Stimulated activated CD4-positive, alpha-beta T cell treated with anti-CD3 and anti-CD28 coated beads, Interleukin-12 subunit alpha, Interleukin-12 subunit beta, amount 100 ng/mL, for 48 hours (primary cell): Measurements from ENCODE around the gene OGFOD2.
A peak's percentile ranks its signal among the peaks of the same experiment; 100 is the strongest.
"Not testable (repeated sequence)": the region's sequence is repeated elsewhere in the genome, so short reads cannot be mapped to it uniquely, and the experiment has no call there.

Source experiments
- DNase-seq, 3 donors: peaks; one replicate each; pipeline ENCODE4 v3.0.0-alpha.2; 2020; ENCODE audit warnings: low read depth in 2 of 3, low spot score in 1 of 3

The OGFOD2 gene

DNA sequence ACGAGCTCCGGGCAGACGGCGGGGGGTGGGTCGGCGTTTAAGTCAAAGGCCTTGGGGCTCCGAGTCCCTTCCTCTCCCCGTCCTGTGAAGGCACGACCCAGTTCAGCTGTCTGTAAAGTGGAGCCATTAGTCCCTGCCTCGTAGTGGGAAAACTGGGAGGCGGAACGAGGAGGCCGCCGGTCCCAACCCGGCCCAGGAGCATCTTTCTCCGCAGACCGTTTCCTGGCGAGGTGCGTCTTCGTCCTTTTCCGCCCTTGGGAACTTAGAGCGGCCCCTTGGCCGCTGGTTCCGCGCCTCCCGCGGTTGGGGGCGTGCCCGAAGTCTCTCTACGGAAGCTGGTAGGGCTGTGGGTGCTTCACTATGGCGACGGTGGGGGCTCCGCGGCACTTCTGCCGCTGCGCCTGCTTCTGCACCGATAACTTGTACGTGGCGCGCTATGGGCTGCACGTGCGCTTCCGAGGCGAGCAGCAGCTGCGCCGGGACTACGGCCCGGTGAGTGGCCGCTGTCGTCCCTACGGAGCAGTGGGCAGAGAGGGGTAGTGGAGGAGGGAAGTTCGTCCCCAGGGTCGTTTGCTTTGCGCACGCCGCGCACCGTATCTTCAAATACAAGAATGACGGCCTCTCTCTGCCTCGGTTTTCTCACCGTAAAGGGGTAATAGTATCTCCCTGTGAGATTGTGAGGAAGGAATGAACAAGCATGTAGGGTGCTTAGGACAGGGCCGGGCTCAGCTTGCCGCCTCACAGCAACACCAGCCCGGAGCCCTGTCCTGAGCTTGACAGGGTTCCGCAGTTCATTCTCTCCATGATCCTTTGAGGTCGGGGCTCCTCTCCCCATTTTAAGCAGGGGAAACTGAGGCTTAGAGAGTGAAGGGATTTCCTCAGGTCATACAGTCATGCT, at the start of gene OGFOD2:
Gene OGFOD2 (plus strand): TSS at position 353 of the 898 bp plus-strand sequence. CDS start 8 bp downstream, at position 361.
- peak; percentile 85 to 92 (median 90) for DNase-seq

DNA sequence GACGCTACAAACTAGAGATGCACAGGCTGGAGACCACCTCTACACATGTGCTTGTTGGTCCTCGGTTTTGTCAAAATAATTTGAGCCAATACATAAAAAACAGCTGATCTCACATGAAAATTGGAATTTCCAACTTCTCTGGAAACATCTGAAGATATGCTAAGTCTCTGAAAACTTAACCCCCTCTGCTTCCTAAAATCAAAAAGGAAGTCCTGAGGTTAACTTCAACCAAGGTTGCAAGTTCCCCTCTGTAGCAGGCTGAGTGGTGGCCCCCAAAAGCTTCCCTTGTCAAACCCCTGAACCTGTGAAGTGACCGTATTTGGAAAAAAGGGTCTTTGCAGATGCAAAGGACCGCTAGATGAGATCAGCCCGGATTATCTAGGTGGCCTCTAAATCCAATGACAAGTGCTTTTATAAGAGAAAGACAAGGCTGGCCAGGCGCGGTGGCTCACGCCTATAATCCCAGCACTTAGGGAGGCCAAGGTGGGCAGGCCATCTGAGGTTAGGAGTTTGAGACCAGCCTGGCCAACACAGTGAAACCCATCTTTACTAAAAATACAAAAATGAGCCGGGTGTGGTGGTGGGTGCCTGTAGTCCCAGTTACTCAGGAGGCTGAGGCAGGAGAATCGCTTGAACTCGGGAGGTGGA, 47.2 kb upstream of the OGFOD2 start:
- no peak for DNase-seq

DNA sequence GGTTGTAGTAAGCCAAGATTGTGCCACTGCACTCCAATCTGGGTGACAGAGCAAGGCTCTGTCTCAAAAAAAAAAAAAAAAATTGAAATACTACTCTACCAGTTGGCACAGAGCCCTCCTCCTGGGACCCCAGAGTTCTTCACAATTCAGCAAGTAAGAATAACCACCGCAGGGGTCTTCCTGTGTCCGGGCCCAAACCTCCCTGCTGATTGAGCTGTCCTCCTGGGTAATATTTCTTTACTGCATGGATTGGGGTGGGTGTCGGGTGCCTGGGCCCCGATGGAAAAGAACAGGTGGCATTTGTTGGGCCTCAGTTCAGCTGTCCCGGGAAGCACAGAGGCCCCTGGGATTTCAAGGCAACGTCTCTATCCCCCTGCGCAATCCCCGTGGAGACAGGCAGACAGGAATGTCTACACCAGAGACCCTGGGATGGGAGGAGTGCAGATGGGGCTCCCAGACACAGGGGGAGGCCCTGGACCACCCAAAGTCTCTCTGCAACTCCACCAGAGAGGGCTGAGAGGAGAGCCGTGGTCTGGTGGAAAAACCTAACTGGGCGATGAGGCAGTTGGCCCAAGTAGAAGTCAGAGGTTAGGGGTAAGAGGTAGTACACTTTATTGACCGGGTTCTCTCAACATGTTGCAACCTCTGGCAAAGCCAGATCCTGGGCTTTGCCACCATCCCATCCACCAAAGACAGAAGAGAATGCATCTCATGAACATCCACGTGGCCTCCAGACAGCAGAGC, 46.5 kb upstream of the OGFOD2 start:
- DNase-seq, result no peak

DNA sequence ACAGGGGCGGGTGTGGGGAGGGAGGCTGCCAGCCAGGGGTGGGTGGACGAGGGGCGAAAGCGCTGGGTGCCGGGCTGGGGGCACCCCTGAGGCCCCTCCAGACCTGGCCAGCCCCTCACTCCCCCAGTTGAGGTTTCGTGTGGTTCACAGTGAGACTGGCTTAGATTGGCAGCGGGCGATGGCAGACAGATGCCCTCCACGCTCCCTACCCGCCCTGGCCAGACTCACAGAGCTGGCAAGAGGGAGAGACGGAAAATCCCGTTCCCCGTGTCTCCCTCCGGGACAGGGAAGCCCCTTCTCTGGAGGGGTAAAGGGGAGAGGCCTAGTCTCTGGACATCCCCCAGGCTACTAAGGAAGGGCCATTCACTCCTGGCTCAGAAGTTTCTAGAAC, 45.9 kb upstream of the OGFOD2 start:
- no peak for DNase-seq

DNA sequence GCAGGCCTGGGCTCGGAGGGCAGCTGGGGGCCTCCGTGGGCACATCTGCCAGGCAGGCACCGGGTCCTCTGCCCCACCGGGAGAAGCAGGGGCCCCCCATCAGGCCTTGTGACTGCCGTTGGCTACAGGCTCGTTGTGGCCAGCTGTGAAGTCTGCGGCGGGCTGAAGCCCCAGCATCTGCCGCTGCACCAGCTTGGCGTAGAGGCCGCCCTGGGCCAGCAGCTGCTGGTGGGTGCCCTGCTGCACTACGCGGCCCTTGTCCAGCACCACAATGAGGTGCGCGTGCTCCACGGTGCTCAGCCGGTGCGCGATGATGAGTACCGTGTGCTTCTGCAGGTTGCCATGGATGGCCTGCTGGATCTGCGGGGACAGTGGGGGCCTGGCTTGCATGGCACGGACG, 45.2 kb upstream of the OGFOD2 start:
- no peak for DNase-seq

DNA sequence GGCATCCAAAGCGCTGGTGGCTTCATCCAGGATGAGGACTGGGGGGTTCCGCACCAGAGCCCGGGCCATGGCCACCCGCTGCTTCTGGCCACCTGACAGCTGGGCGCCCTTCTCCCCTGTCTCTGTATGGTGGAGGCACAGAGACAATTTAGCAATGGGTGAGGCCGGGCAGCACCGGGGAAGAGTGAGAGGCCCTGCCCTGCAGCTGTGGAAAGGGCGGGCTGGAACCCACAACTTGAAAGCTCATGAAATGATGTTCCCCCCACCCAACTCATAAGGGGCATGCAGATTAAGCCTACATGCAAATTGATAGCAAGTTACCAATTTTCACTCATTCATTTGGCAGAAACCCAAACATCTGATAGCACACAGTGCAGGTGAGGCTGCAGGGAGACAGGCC, 42.8 kb upstream of the OGFOD2 start:
- DNase-seq, result no peak

DNA sequence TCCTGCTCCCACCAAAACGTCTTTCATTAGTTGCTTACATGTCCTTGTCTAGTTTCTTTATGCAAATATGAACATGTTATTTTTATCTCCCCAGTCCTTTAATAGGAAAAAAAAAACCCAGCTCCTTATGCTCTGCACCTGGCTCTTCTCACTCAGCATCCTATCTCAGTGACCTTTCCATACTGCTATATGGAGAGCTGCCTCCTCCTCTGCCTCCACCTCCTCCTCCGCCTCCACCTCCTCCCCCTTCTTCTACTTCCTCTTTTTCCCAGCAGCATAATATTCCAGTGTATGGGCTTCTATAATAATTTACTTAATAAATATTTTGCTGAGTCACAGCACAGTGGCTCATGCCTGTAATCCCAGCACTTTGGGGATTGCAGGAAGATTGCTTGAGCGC, 40.3 kb upstream of the OGFOD2 start:
- DNase-seq, result no peak

DNA sequence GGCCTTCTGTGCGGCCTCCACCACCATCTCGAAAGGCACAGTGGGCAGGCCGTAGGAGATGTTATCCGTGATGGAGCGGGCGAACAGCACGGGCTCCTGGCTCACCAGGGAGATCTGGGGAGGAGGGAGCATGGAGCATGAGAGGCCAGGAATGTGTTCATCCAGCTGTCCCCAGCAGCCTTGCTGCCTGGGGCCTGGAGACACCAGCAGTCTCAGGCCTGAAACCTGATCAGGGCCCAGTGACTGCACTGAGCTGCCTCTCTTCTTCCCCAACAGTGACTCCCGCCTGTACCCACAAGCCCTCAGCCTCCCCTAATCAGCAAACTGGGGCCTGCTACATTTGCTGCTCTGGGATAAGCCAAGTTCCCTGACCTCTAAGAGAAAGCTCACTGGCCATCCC, 39.7 kb upstream of the OGFOD2 start:
- no peak for DNase-seq

DNA sequence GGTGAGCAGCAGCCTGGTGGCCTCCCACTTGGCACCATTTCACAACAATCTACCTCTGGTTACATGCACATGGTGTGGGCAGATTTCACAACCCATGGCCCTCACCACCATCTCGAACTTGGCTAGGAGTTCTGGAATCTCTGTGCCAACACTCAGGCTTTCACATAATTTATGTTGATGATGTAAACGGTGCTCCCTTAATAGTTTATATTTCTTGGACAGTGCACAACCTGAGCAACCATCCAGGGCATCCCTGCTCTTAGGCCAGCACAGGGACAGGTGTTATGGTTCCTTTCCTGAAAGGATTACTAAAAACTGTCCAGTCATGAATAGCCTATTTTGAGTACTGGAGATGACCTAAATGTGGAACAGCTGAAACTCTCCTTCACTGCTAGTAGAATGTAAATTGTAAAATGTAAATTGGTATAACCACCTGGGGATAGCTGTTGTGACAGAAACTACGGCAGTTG, 37.4 kb upstream of the OGFOD2 start:
- DNase-seq, result no peak

DNA sequence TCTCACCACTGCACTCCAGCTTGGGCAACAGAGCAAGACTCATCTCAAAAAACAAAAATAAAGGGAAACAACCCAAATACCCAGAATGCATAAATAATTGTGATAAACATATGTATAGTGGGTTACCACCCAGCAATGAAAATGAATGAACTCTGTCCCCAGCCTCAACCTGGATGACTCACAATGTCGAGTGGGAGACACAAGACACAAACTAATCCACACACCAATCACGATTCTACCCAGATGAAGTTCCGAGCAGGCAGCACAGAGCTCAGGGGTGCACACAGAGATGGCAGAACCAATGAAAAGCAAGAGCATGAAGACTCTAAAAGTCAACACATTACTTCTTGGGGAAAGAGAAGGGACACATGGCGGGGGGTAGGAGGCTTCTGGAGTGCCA, 35.9 kb upstream of the OGFOD2 start:
- DNase-seq, result no peak

DNA sequence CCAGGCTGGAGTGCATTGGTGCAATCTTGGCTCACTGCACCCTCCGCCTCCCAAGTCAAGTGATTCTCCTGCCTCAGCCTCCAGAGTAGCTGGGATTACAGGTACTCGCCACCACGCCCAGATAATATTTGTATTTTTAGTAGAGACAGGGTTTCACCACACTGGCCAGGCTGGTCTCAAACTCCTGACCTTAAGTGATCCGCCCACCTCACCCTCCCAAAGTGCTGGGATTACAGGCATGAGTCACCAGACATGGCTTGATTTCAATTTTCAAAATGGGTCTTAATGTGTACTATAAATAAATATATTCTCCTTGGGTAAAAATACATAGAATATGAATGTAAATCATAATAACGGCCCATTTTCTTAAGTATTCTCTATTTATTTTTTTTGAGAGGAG, 33.7 kb upstream of the OGFOD2 start:
- not testable (repeated sequence) for DNase-seq

DNA sequence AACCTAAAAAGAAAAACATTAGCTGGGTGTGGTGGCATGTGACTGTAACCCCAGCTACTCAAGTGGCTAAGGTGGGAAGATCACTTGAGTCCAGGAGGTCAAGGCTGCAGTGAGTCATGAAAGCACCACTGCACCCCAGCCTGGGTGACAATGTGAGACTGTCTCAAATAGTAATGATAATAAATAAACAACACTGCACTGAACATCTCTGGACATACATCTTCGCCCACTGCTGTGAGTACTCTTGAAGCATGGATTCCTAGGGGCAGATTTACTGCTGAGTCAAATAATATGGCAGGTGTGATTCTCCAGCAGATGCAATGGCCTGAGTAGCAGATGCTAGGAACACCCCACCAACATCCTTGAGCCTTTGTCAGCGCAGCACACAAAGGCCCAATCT, 32.4 kb upstream of the OGFOD2 start:
- no peak for DNase-seq

DNA sequence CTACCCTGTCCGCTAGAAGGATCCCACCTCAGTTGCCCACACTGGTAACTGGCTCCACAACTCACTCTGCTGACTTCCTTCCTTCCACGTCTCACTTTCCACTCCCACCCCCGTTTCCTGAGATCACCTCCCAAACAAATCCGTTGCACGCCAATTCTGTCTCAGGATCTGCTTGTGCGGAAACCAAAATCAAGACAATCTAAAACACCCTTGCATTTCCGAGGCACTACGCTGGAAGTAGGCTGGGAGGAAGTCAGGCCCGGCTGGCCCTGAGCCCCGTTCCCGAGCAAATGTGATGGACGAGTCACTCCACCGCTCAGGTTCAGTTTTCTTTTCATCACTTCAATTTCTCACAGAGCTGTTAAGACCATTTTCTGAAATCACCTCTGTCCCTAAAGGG, 31.8 kb upstream of the OGFOD2 start:
- DNase-seq, result no peak

DNA sequence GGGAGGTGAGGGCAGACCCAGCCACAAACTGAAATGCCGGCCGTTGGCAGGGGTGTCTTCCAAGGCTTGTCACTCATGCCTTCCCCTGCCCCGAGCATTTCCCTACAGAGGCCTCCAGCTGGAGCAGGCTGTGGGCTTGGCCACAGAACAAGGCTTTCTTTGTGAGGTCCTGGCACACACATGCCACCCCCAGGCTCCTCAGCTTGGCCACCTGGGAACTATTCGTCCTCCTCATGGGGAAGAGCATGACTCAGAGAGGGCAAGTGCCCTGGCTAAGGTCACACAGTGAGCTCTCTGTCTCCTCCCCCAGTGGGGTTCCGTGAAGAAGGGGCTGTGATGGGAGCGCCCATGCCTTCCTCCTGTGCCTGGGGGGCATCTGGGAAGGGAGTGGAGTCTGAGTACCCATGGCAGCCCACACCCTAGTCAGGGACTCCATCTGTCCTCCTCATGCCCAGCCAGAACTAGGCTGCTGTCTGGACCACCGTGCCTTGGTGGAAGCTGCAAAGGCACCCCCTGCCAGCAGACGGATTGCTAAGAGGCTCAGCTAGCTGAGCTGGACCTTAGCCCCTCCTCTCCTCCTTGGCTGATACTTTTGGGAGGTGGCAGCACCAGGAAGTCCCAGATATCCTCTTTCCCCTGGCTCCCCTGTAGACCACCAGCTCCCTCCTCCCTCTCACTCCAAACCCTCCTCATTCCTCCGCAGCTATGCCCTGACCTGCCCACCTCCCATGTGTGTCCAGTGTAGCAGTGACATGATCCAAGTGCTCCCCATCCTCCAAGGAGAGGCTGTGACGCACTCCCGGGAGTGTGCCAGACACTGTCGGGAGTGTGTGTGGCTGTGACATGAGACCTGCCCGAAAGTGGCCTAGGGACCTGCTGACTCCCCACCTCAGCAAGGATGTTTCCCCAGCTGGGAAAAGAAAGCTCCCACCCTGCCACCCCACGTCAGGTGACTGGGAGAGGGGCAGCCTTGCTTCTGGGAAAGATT, 30.1 kb upstream of the OGFOD2 start:
- DNase-seq, result no peak

DNA sequence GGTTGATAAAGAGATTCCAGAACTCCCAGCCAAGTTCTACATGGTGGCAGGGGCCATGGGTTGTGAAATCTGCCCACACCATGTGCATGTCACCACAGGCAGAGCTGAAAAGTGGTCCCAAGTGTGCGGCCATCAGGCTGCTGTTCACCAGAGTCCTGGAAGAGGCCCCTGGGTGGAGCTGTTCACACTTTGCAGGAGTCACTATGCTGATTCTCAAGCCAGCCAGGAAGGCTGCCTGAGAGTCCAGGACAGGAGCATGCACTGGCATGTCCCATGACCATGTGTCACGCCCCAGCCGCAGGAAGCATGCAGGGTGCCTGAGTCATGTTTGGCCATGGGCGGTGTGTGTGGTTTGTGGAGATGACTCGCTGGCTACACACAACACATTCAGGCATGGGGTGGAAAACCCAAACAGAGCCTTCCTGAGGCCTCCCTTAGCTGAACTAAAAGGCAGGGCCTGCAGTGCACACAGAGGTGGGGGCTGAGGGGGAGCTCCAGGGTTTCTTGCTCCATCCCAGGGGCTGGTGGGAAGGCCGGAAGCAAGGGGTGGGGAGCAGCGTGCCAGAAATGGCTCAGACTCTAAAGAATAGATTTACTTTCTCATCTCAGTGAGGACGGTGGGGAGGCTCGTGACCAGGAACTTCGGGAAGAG, 28.2 kb upstream of the OGFOD2 start:
- DNase-seq, result peak; percentile 79 to 85 (median 83)

DNA sequence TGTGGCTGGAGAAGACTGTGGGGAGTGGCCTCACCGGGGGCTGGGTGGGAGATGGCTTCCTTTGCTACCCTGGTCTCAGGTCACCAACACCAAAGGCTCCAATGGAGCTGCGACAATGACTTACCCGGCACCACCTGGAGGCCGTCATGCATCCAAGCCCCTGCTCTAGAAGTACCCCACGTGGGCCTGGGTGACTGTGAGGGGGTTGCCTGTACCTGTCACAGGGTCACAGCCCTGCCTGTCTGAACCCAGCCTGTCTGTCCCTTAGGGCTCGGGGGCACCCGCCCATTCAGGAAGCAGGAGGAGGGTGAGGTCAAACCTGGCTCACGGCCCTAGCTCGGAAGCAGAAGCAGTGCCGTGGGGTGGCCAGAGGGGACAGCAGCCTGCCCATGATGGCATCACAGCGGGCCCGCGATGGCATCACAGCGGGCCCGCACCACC, 27.7 kb upstream of the OGFOD2 start:
- DNase-seq, result no peak

DNA sequence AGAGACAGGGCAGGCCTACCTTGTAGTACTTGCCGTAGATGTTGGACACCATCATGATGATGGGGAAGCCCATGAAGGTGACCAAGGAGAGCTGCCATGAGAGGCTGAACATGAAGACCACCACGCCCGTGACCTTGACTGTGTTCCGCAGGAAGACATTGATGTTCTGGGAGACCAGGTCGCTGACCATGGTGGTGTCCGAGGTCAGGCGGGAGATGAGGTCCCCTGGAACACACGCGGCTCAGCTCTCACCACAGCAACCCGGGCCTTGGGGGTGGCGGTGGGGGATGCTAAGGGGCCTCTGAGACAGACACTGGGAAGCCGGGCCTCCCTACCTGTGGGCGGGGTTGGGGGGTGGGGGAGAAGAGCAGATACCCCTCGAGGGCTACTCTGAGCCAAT, 26.4 kb upstream of the OGFOD2 start:
- no peak for DNase-seq

DNA sequence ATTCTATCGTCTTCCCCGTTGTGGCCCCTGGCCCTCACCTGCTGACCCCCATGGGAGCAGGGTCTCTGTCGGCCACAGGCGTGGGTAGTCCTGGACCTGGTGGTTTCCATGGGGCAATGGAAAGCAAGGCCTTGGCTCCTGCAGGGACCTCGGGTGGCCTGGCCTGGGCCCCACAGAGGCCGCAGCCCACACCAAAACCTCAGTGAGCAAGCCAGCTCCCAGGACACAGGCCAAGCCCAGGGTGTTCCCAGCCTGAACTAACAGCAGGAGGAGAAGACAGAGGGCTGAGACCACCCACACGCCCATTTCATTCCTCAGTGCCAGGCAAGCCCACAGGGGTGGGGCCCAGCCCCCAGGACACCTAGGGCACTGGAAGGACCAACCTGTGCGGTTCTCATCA, 25.6 kb upstream of the OGFOD2 start:
- DNase-seq, result no peak

DNA sequence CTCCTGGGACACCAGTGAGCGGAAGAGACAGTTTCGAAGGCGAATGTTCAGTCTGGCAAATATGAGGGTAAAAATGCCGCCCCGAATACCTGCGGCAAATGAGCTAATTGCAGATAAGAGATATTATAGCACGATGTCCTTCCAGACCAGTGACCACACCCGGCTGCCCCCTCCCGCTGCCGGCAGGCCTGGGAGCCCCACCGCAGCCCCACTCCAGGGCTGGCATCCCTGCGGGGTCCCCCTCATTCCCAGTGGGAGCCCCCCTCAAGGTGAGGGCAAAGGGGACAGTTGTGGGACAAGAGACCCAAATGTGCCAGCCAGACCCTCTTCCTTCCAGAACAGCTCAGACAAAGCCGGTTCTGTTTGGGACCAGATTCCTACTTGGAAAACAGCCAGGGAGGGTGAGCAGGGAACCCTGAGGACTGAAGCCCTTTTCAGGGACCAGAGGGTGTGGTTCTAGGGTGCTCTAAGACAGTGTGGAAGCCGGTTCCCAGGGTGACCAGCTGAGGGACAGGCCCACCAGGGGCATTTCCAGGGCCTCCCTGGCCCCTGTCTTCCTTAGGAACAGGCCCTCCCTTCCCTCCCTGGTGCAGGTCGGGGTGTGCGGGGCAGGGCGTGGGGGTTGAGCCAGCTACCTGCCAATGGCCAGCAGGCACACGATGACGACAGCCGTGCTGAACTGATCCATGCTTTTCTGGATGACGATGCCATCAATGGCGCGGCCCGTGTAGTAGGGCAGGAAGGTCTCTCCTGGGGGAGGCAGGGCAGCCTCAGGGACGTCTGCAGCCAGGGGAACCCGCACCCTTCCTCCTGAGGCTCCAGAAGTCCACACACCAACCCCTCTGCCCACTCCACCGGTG, 25.0 kb upstream of the OGFOD2 start:
- no peak for DNase-seq
